HG03196 (cell line): ENCODE results near the gene KRT83.

ENCODE experiments used
- ATAC-seq: cut with Tn5 transposase; IDR thresholded peaks from one replicate; pipeline ENCODE4 v1.9.1; 2021; ENCODE audit not compliant: unreplicated experiment

The KRT83 gene

GRCh38 chr12:52320784-52321400 lies at the start of gene KRT83:
Gene KRT83, minus strand, starts transcription at chr12:52321398. Its CDS starts 63 bp downstream, at chr12:52321335.
- ATAC-seq = no peak

GRCh38 chr12:52369809-52370208 lies 48.6 kb upstream of the KRT83 start:
- ATAC-seq = no peak

- no peak for ATAC-seq
Observed at GRCh38 chr12:52369211-52369610, 48.0 kb upstream of the KRT83 start.

- no peak for ATAC-seq
Observed at GRCh38 chr12:52368508-52368907, 47.3 kb upstream of the KRT83 start.

- ATAC-seq = no peak
Observed at GRCh38 chr12:52367876-52368275, 46.7 kb upstream of the KRT83 start.

GRCh38 chr12:52366738-52367485 lies 45.7 kb upstream of the KRT83 start, which contains the start of gene KRT85:
Gene KRT85, minus strand, starts transcription at chr12:52367481. Its CDS starts 76 bp downstream, at chr12:52367405.
- no peak for ATAC-seq

- no peak for ATAC-seq
Observed at GRCh38 chr12:52364901-52365489, 43.8 kb upstream of the KRT83 start.

GRCh38 chr12:52364061-52364460 lies 42.9 kb upstream of the KRT83 start:
- ATAC-seq = no peak

- no peak for ATAC-seq
Observed at GRCh38 chr12:52363111-52363679, 42.0 kb upstream of the KRT83 start.

- ATAC-seq = no peak
Observed at GRCh38 chr12:52362118-52362726, 41.0 kb upstream of the KRT83 start.

GRCh38 chr12:52361553-52361952 lies 40.4 kb upstream of the KRT83 start:
- ATAC-seq = no peak

- ATAC-seq = no peak
Observed at GRCh38 chr12:52360663-52361271, 39.6 kb upstream of the KRT83 start.

- ATAC-seq = no peak
Observed at GRCh38 chr12:52360106-52360662, 39.0 kb upstream of the KRT83 start.

GRCh38 chr12:52359621-52360061 lies 38.4 kb upstream of the KRT83 start:
- no peak for ATAC-seq

GRCh38 chr12:52358575-52359350 lies 37.6 kb upstream of the KRT83 start:
- ATAC-seq = no peak

GRCh38 chr12:52356762-52357580 lies 35.8 kb upstream of the KRT83 start:
- ATAC-seq = no peak

- ATAC-seq = no peak
Observed at GRCh38 chr12:52356031-52356761, 35.0 kb upstream of the KRT83 start.

GRCh38 chr12:52355176-52355575 lies 34.0 kb upstream of the KRT83 start:
- no peak for ATAC-seq
